Measurements from ENCODE around the gene GAL3ST2.

GAL3ST2 gene

GRCh38 chr2:241848761-241849615, 72.4 kb downstream of the GAL3ST2 start:
- no peak for DNase-seq

- no peak for DNase-seq
Observed at GRCh38 chr2:241849616-241850543, 73.3 kb downstream of the GAL3ST2 start.

- DNase-seq: no peak
Observed at GRCh38 chr2:241850544-241851324, 74.1 kb downstream of the GAL3ST2 start.

DNA sequence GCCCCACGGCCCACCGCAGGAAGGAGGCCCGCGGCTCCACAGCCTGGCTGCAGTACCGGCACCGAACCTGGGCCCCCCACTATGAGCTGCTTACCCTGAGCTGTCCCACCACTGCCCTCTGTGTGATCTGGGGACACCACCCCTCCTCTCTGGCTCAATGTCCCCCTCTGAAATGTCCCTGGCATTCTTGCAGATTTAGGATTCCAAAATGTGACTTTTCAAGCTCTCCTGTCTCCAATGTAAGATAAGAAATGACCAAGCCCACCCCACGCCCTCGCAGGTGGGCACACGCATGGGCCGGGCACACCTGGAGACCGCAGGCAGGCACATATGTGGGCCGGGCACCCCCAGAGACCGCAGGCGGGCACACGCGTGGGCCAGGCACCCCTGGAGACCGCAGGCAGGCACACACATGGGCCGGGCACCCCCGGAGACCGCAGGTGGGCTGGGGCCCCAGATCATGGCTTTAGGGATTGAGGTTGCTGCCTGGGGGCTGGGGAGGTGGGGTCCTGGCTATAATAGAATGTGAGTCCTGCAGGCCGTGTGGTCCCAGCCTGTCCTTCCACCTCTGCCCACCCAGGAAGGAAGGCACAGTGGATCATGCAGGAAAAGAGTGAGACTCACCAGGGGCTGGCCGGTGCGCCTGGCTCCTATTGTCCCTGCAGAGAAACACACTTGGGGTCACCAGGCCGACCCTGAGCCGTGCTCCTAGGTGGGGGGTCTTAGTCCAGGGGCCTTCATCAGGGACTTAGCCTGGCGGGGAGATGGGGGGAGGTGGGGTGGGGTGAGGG, 74.9 kb downstream of the GAL3ST2 start:
- DNase-seq: no peak

- DNase-seq: no peak
Observed at GRCh38 chr2:241852116-241852980, 75.7 kb downstream of the GAL3ST2 start.

- DNase-seq: no peak
Observed at GRCh38 chr2:241852981-241853631, 76.5 kb downstream of the GAL3ST2 start.

Data from NCI-H2029 (cell line).